ENCODE results near the gene RIN3.

GRCh38 chr14:92607251-92607650 is 93.7 kb downstream of the RIN3 start:
- TF ChIP-seq CTCF (IDR thresholded peaks at IDR 0.05) (no peak), POLR2A (IDR thresholded peaks at IDR 0.05) (no peak)

Measured in suprapubic skin (tissue), 3 donors.